Measurements from ENCODE around the gene USP32.

- TF ChIP-seq POLR2A (IDR thresholded peaks at IDR 0.05; ENCODE audit: low read length) = no peak
- TF ChIP-seq GATA1 (IDR thresholded peaks at IDR 0.05; ENCODE audit: low read depth, low read length) = no peak
Observed at GRCh38 chr17:60372790-60373483, 19.0 kb downstream of the USP32 start.
